ENCODE data around the gene SFXN2.
A peak's percentile ranks its signal among the peaks of the same experiment; 100 is the strongest.

DNA sequence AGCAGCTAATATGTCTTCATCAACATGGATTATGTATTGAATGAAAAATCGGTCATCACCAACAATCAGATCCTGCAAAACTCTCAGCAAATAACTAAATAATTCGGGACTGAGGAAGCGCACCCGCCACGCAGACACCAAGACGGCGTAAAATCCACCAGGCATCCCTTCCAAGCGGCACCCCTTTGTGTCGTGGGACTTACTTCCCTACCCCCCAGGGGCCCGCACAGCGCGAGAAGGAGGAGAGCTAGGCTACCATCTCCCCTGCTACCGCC, 960 bp upstream of the SFXN2 start:
- TF ChIP-seq, protein P1, sequence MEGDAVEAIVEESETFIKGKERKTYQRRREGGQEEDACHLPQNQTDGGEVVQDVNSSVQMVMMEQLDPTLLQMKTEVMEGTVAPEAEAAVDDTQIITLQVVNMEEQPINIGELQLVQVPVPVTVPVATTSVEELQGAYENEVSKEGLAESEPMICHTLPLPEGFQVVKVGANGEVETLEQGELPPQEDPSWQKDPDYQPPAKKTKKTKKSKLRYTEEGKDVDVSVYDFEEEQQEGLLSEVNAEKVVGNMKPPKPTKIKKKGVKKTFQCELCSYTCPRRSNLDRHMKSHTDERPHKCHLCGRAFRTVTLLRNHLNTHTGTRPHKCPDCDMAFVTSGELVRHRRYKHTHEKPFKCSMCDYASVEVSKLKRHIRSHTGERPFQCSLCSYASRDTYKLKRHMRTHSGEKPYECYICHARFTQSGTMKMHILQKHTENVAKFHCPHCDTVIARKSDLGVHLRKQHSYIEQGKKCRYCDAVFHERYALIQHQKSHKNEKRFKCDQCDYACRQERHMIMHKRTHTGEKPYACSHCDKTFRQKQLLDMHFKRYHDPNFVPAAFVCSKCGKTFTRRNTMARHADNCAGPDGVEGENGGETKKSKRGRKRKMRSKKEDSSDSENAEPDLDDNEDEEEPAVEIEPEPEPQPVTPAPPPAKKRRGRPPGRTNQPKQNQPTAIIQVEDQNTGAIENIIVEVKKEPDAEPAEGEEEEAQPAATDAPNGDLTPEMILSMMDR (IDR thresholded peaks at IDR 0.05), result peak in 2 of 4 experiments; percentile 32 to 45
- no peak for TF ChIP-seq POLR2A (IDR thresholded peaks at IDR 0.05)

All from uterus (tissue), 2 donors.